GM12891 (cell line): ENCODE results near the gene MLLT10.

Source experiments
- POLR2A ChIP-seq: IDR thresholded peaks from 2 replicates; pipeline ENCODE4 v1.6.1; 2011; ENCODE audit warnings: low read depth, low read length, control low read depth
- POLR2AphosphoS5 ChIP-seq: IDR thresholded peaks from 2 replicates; pipeline ENCODE4 v1.6.1; 2011; ENCODE audit warnings: low read depth, low read length, control low read depth
- POU2F2 ChIP-seq: IDR thresholded peaks from 2 replicates; pipeline ENCODE4 v1.6.1; 2011; ENCODE audit warnings: low read depth, mild to moderate bottlenecking, control low read depth, low read length, moderate library complexity
- SPI1 ChIP-seq: IDR thresholded peaks from 2 replicates; pipeline ENCODE4 v1.6.1; 2011; ENCODE audit warnings: low read depth, low read length, control low read depth
- TAF1 ChIP-seq: IDR thresholded peaks from 2 replicates; pipeline ENCODE4 v1.6.1; 2011; ENCODE audit warnings: low read depth, low read length, control low read depth

- TF ChIP-seq POLR2A (no peak), TAF1 (no peak), POLR2AphosphoS5 (no peak), POU2F2 (no peak), SPI1 (no peak)
These were observed 171.8 kb downstream of the MLLT10 start for GRCh38 chr10:21705828-21706176.
